ENCODE results near the gene SPINK2. TPM values are rescaled to one million over a fixed set of nuclear protein-coding genes. Genes with fewer than 3 reads are reported as not detected.

The SPINK2 gene
- total RNA-seq, 1 donor from 2014 or later: 0.37 TPM

DNA sequence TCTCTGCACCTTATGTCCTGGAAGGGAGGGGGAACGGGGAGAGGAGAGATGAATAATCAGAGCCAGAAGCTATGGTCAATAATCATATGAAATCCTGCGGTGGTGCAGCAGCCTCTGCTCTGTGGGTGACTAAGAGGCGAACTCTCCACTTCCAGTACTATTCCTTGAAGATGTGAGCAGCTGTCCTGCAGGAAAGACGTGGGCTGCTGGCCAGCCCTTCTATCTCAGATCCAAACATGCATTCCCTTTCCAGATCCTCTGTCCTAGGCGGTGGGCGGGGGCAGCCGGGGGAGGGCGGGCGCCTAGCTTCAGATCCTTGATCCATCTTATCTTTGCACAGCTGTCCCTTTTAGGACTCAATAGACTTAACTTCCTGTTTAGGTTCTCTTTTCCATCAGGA lies 34.5 kb downstream of the SPINK2 start:
- no peak overlapping the region for H3K27ac Mint-ChIP-seq
- intact Hi-C loops (cut with micrococcal nuclease): no loop called here
- no peaks in the 10 kb centered on the region for H3K36me3 Mint-ChIP-seq (ENCODE audit: low read depth)
- no peaks in the 10 kb centered on the region for H3K4me1 Mint-ChIP-seq
- no peak overlapping the region for H3K4me3 Mint-ChIP-seq
- peaks cover 10% of the 10 kb centered on the region for H3K27me3 Mint-ChIP-seq
- H3K9me3 Mint-ChIP-seq: no peaks in the 10 kb centered on the region
- no peak for DNase-seq

DNA sequence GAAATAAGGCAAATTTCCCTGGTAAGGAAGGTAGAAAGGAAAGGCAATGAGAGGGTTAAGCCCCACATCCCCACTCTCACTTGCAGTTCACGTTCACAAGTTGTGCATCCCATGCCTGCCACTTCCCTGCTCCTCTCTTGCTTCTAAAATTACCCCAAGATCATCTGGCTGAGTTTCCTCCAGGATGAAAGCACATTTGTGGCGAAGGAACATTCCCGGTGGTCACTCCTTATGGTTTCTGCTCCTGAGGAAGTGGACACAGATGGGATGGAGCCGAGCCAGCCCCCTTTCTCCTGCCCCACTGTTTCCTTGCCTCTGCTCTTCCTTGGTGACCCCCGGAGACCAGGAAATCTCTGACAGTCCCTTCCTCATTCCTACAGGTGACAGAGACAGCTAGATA lies 37.5 kb downstream of the SPINK2 start:
- Mint-ChIP-seq H3K4me3 (no peak overlapping the region), H3K27ac (no peak overlapping the region), H3K4me1 (no peaks in the 10 kb centered on the region), H3K36me3 (ENCODE audit: low read depth) (no peaks in the 10 kb centered on the region), H3K27me3 (peaks cover 10% of the 10 kb centered on the region), H3K9me3 (no peaks in the 10 kb centered on the region)
- intact Hi-C loops (cut with micrococcal nuclease): no loop called here
- no peak for DNase-seq

DNA sequence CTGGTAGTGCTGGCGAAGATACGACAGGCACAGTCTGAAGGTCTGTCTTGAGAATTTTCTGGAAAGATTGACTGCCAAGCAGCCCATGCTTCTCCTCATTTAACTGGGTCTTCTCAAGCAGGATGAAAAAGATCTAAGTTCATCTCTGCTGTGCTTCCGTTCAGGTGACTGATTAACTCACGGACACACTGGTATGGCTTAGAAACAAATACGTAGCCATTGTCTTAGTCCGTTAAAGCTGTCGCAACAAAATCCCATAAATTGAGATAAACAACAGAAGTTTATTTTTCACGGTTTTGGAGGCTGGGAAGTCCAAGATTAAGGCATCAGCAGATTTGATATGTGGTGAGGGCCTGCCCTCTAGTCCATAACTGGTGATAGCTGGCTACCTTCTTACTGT lies 39.5 kb downstream of the SPINK2 start:
- intact Hi-C loops (cut with micrococcal nuclease): no loop called here
- no peak overlapping the region for H3K4me3 Mint-ChIP-seq
- DNase-seq: no peak
- H3K4me1 Mint-ChIP-seq: no peaks in the 10 kb centered on the region
- H3K27me3 Mint-ChIP-seq: peaks cover 10% of the 10 kb centered on the region
- no peak overlapping the region for H3K27ac Mint-ChIP-seq
- no peaks in the 10 kb centered on the region for H3K9me3 Mint-ChIP-seq
- no peaks in the 10 kb centered on the region for H3K36me3 Mint-ChIP-seq (ENCODE audit: low read depth)

DNA sequence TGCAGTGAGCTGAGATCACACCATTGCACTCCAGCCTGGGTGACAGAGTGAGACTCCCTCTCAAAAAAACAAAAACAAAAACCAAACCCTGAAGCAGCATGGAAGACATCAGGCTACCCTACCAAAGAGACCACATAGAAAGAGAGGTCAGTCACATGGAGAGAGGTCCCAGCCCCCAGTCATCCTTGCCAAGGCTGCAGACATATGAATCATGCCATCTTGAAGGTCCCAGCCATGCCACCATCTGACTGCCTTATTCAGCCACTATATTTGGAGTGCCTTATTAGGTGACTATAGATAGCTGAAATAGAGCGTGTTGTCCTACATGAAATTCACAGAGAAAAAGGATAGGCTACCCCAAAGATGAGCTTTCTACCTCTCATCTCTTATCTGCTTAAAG lies 48.2 kb downstream of the SPINK2 start:
- Mint-ChIP-seq H3K9me3 (no peaks in the 10 kb centered on the region), H3K27me3 (peaks cover 1% of the 10 kb centered on the region), H3K4me3 (no peak overlapping the region), H3K36me3 (ENCODE audit: low read depth) (no peaks in the 10 kb centered on the region), H3K4me1 (peaks cover 3% of the 10 kb centered on the region), H3K27ac (no peak overlapping the region)
- intact Hi-C loops (cut with micrococcal nuclease): no loop called here
- no peak for DNase-seq

DNA sequence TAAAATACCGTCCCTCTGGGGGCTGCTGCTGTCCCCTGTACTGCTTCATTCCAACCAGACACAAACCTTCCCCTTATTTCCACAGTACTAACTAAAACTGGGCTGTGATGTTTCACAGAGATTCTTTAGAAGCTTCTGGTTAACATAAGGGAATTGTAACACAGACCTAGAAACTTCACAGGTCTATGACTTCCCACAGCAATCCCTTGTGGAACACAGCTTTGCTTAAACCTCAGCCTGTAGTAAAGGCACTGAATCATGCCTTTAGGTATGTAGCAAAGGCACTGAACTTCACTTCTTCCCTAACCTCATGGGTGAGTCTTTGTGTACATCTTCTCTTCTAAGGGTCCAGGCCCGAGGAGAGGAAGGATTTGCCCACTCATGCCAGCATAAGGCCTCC lies 49.4 kb downstream of the SPINK2 start:
- no peak overlapping the region for H3K4me3 Mint-ChIP-seq
- DNase-seq: no peak
- no peak overlapping the region for H3K27ac Mint-ChIP-seq
- no peaks in the 10 kb centered on the region for H3K36me3 Mint-ChIP-seq (ENCODE audit: low read depth)
- peaks cover 1% of the 10 kb centered on the region for H3K27me3 Mint-ChIP-seq
- intact Hi-C loops (cut with micrococcal nuclease): no loop called here
- no peaks in the 10 kb centered on the region for H3K9me3 Mint-ChIP-seq
- H3K4me1 Mint-ChIP-seq: peaks cover 6% of the 10 kb centered on the region

DNA sequence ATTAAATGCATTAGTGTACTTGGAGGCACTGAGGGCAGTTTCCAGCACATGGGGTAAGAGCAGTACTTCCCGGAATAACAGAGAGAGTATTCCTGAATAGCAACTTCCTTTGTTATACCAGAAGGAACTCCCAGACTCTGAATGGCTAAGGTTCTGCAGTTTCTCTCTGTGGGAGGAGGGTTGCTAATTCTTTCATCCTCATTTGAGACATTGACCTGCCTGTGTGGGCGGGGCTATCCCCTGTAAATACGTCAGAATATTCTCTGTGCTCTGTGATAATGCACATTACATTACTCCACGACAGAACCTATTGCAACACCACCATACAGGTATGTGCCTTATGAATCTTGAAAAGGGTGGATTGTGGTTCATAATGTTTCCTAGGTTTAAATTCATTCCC lies 52.7 kb downstream of the SPINK2 start:
- no peak for DNase-seq
- Mint-ChIP-seq H3K9me3 (no peaks in the 10 kb centered on the region), H3K4me1 (peaks cover 6% of the 10 kb centered on the region), H3K27me3 (no peaks in the 10 kb centered on the region), H3K36me3 (ENCODE audit: low read depth) (no peaks in the 10 kb centered on the region), H3K27ac (no peak overlapping the region), H3K4me3 (no peak overlapping the region)
- intact Hi-C loops (cut with micrococcal nuclease): no loop called here

DNA sequence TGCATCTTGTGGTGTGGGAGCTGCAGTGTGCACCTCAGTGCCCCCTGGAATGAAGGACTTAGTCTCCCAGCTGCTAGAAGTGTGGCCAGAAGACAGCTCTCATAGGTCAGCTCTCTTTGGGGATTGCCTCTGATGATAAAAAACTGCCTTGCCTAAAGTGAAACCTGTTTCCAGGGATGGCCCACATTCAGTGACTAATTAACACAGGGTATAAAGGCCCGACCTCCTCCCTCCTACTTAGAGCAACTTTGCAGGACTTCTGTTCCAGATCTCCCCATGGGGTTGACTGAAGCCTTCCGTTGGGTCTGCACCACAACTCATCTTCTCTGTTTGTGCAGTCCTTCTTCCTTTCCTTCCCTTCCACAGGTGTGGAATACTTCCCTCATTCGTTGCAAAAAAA lies 53.2 kb downstream of the SPINK2 start:
- H3K27ac Mint-ChIP-seq: no peak overlapping the region
- no peaks in the 10 kb centered on the region for H3K36me3 Mint-ChIP-seq (ENCODE audit: low read depth)
- intact Hi-C loops (cut with micrococcal nuclease): no loop called here
- H3K9me3 Mint-ChIP-seq: no peaks in the 10 kb centered on the region
- H3K4me3 Mint-ChIP-seq: no peak overlapping the region
- peaks cover 7% of the 10 kb centered on the region for H3K4me1 Mint-ChIP-seq
- no peak for DNase-seq
- H3K27me3 Mint-ChIP-seq: no peaks in the 10 kb centered on the region

DNA sequence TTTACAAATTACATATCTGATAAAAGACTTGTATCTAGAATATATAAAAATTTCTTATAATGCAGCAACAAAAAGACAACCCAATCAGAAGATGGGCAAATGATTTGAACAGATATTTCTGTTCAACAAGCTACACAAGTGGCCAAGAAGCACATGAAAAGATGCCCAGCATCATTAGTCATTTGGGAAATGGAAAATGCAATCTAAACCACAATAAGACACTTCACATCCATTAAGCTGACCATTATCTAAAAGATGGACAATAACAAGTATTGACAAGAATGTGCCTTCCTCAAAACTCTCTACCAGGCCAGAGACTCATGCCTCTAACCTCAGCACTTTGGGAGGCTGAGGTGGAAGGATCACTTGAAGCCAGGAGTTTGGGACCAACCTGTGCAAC lies 53.9 kb downstream of the SPINK2 start:
- Mint-ChIP-seq H3K4me3 (no peak overlapping the region), H3K9me3 (no peaks in the 10 kb centered on the region), H3K4me1 (peaks cover 13% of the 10 kb centered on the region), H3K27ac (no peak overlapping the region), H3K36me3 (ENCODE audit: low read depth) (no peaks in the 10 kb centered on the region), H3K27me3 (no peaks in the 10 kb centered on the region)
- intact Hi-C loops (cut with micrococcal nuclease): no loop called here
- DNase-seq: no peak

DNA sequence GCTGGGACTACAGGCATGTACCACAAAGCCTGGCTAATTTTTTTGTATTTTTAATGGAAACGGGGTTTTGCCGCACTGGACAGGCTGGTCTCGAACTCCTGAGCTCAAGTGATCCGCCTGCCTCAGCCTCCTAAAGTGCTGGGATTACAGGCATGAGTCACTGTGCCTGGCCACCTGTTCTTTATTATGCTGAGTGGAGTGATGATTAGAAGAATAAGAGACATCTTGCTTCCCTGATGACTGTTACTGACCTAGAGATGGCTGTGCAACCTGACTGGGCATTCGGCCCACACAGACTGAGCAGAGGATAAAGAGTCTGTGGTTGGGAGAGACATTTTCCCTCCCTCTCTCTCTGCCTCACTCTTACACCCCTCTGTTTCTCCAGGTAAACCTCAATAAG lies 56.7 kb downstream of the SPINK2 start:
- intact Hi-C loops (cut with micrococcal nuclease): no loop called here
- no peaks in the 10 kb centered on the region for H3K36me3 Mint-ChIP-seq (ENCODE audit: low read depth)
- no peak overlapping the region for H3K27ac Mint-ChIP-seq
- peaks cover 5% of the 10 kb centered on the region for H3K27me3 Mint-ChIP-seq
- H3K9me3 Mint-ChIP-seq: no peaks in the 10 kb centered on the region
- no peak overlapping the region for H3K4me3 Mint-ChIP-seq
- no peak for DNase-seq
- H3K4me1 Mint-ChIP-seq: peaks cover 23% of the 10 kb centered on the region

DNA sequence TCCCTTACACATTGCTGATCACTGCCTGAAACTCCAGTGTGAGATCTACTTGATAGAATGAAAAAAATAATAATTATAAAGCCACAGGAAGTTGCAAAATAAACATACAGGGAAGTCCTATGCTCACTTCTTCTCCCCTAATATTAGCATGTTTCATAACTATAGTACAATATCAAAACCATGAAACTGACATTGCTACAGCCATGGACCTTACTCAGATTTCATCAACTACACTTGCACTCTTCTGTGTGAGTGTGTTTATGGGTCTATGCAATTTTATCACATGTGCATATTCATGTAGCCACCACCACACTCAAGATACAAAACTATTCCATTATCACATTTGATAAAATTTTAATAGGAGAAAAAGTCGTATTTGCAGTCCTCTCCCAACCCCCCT lies 57.3 kb downstream of the SPINK2 start:
- Mint-ChIP-seq H3K36me3 (ENCODE audit: low read depth) (no peaks in the 10 kb centered on the region), H3K9me3 (no peaks in the 10 kb centered on the region), H3K4me1 (peaks cover 27% of the 10 kb centered on the region), H3K27ac (no peak overlapping the region), H3K4me3 (no peak overlapping the region), H3K27me3 (peaks cover 5% of the 10 kb centered on the region)
- intact Hi-C loops (cut with micrococcal nuclease): no loop called here
- DNase-seq: no peak

DNA sequence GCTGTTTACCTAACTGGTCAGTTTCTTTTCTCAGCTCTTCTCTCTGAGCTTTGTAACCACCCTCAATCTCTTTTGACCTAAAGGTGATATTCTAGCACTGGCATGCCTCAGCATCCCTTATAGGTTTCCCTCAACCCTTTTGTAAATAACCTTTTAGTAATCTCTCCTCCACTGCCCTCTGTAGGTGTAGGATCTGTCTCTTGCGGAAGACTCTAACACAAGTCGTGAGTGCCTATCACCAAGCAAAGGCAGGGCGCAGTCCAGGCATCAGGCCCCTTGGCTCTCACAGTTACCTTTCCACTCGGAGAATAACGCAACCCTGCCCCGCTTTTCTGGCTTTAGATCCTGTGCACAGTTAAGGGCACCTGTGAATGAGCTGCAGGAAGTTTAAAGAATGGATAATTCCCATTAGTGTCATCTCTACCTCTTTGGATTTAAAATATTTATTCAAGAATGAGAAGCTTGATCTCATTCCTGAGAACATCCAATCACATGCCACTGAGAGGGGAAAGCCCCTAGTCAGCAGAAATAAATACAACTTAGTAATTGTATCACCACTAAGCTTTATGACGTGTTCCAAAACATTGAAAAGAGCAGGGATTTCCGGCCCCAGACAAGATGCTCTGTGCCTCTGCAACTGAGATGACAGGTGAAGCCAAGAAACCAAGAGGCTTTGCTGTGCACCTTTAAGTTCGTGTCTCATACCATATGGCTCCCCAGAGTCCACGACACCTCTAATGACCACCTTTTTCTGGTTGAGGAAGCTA lies 58.8 kb downstream of the SPINK2 start:
- Mint-ChIP-seq H3K4me3 (no peak overlapping the region), H3K4me1 (peaks cover 32% of the 10 kb centered on the region), H3K36me3 (ENCODE audit: low read depth) (no peaks in the 10 kb centered on the region), H3K27ac (no peak overlapping the region), H3K9me3 (no peaks in the 10 kb centered on the region), H3K27me3 (peaks cover 5% of the 10 kb centered on the region)
- peak; percentile 67 for DNase-seq
- intact Hi-C loops (cut with micrococcal nuclease): no loop called here

DNA sequence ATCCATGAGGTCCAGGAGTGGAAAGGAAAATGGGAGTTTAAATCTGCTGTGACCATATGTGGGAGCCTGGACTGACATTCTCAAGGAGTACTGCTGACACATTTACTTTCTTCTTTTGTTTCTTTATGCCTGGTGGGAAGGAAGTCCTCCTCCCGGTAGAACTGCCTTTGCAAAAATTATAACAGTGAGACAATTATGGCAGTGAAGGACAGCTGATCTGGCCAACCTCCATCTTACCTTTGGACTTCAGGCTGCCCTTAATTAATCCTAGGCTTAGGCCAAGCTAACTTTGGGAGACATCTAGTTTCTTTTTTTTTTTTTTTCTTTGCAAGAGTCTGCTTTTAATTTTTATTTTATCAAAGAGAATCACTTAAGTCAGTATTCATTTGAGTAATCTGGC lies 61.3 kb downstream of the SPINK2 start:
- Mint-ChIP-seq H3K27ac (no peak overlapping the region), H3K4me1 (peaks cover 52% of the 10 kb centered on the region), H3K36me3 (ENCODE audit: low read depth) (no peaks in the 10 kb centered on the region), H3K9me3 (no peaks in the 10 kb centered on the region), H3K4me3 (no peak overlapping the region), H3K27me3 (peaks cover 5% of the 10 kb centered on the region)
- intact Hi-C loops (cut with micrococcal nuclease): no loop called here
- DNase-seq: no peak

Other genes starting within 250 kb of the SPINK2 start
- gene HOPX, start 140.4 kb downstream of the SPINK2 start, total RNA-seq: 86.3 and 88.5 TPM in 2 replicates
- 53.4 and 56.0 TPM in 2 replicates for gene REST, start 86.2 kb upstream of the SPINK2 start, total RNA-seq
- 17.7 and 18.5 TPM in 2 replicates for gene NOA1, start 155.9 kb upstream of the SPINK2 start, total RNA-seq
- gene POLR2B, start 157.2 kb upstream of the SPINK2 start, total RNA-seq: 154 and 158 TPM in 2 replicates